HG03575 (cell line): ENCODE data around the gene RABGAP1.
"Not testable (repeated sequence)": the region's sequence is repeated elsewhere in the genome, so short reads cannot be mapped to it uniquely, and the experiment has no call there.

Experiments used
- ATAC-seq: cut with Tn5 transposase; IDR thresholded peaks from one replicate; pipeline ENCODE4 v1.9.1; 2021; ENCODE audit not compliant: unreplicated experiment, insufficient number of reproducible peaks, low FRiP score; ENCODE audit errors: extremely low read depth

The RABGAP1 gene

DNA sequence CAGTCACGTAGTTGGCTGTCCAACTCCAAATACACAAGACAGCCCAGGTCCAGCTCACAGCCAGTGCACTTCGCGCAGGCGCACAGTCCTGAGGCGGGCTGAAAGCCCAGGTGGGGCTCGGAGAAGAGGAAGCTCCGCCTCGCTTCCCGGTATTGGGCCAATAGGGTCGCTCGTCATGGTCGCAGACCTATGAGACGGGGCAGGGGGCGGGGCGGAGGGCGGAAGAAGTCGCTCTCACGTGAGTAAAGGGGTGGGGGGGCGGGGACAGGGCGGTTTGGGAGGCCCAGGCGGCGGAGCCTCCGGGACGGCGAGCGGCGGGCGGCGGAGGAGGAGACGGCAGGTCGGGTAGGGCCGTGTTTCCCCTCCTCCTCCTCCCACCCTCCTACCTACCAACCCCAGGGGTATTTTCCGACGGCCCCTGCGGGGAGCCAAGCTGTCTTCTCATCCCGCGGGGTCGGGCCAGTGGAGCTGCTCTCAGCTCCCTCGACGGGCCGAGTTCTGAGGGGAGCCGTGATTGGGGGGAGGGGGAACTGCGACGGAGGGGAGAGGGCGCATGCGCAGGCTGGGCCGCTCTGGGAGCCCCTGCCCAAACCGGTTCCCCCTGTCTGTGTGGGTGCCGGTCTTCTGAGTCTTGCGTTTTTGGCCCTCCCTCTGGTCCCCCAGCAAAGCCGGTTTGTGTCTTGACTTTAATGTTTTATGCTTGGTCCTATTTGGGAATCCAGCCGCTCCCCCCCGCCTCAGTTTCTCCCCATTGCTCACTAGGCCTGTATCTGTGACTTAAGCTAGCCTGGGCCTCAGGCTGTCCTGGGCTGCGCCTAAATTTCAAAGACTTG is at the start of gene RABGAP1:
TSS of gene RABGAP1 (plus strand) at position 272 of the 833 bp plus-strand sequence. CDS start 16,040 bp downstream, outside the sequence.
- peak; percentile 94 for ATAC-seq

- ATAC-seq: no peak
Measured at GRCh38 chr9:122897969-122898368, 42.9 kb upstream of the RABGAP1 start.

- no peak for ATAC-seq
Measured at GRCh38 chr9:122900791-122901190, 40.0 kb upstream of the RABGAP1 start.

DNA sequence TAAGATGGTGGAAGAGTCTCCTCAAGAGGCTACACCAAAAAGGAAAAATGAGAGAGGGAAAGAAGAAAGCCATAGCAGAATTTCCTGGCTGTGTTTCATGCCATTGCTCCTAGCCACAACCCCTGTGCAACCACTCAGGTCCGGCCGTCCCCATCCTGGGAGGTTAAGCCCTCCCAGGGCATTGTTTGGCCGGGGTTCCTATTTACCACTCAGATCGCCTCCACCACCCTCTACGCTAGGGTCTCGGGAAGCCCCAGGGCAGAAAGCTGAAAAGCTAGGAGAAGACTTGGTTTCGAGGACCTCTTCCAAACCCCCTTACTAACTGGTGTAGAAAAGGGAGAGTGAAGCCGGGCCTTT is 36.4 kb upstream of the RABGAP1 start:
- ATAC-seq: peak; percentile 1

DNA sequence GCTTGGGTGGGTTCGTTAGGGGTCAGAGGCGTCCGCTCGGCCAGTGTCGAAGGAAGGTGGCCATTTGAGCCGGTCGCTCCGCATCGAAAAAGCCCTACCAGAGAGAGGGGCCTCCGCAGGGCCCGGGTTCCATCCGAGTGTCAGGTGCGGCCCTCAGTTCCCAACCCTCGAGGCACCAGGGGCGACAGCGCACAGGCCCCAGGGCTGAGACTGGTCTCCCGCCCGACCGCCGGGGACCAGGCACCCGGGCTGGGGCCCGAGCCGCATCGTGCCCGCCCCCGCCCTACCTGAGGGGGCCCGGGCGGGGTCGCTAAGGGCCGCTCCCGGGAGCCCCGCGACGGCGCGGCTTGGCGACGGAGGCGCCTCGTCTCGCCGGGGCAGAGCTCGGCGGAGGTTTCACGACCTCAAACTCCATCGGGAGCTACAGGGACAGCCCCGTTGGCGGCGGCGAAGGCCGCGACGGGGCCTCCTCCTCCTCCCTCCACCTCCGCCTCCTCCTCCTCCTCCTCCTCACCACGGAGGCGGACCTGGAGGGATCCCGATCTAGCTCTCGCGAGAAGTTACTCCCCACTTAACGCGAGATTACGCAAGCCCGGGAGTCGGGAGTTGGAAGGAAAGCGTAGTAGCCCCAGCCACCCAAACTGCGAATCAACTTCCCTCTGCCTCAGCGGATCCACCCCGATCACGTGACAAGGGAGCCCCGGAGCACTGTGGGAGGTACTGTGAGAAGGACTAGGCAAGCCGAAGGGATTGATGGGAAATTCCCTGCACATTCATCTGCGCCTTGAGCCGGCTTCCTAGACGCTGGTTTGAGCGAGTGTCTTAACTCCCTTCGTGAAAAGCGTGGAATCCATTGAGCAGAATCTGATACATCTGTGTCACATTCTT is 35.8 kb upstream of the RABGAP1 start, which contains the start of gene RC3H2:
TSS of gene RC3H2 (minus strand) at position 537 of the 888 bp plus-strand sequence. CDS start 7,850 bp downstream, outside the sequence.
- peak; percentile 50 for ATAC-seq

DNA sequence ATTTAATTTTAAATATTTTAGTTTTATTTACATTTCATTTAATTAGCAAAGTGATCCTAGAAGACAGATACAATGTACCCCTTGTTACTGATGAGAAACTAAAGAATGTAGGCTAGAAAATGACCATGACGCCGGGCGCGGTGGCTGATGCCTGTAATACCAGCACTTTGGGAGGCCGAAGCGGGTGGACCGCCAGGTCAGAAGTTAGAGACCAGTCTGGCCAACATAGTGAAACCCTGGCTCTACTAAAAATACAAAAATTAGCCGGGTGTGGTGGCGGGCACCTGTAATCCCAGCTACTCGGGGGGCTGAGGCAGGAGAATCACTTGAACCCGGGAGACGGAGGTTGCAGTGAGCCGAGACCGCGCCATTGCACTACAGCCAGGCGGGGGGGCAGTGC is 34.7 kb upstream of the RABGAP1 start:
- ATAC-seq: not testable (repeated sequence)

DNA sequence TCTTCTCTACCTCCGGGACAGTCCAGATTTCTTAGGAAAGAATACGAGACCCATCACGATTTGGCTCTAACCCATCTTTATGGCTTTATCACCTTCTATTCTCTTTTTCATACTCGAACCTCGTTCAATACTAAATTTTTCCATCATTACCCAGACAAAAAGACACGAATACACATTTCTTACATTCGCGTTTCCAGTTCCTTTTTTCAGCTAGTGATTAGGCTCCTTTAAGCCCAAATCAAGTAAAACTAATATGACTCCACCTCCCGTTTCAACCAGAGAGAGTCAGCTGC is 28.2 kb upstream of the RABGAP1 start:
- no peak for ATAC-seq

GRCh38 chr9:122912964-122913673 is 27.7 kb upstream of the RABGAP1 start, which contains the start of gene ZBTB6:
Gene ZBTB6, minus strand, starts transcription at chr9:122913323. Its CDS starts 1,251 bp downstream, at chr9:122912072.
- peak; percentile 83 for ATAC-seq

DNA sequence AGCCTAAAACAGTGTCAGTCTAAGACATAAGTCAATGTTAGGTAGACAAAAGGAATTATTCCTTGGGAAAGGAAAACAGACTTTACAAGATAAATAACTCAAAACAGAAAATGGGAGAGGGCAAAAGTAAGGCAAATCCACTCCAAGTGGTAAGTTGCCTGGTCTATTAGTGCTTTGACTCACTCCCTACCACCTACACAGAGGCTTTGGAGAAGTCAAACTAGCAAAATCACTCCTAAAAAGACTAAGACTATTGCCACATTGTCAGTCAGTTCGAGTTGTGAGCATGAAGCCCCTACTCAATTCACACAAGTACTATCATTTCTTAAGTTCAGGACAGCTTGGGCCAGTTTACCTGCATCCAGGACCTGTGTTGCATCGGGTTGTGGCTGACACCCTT is 22.5 kb upstream of the RABGAP1 start:
- ATAC-seq: no peak

DNA sequence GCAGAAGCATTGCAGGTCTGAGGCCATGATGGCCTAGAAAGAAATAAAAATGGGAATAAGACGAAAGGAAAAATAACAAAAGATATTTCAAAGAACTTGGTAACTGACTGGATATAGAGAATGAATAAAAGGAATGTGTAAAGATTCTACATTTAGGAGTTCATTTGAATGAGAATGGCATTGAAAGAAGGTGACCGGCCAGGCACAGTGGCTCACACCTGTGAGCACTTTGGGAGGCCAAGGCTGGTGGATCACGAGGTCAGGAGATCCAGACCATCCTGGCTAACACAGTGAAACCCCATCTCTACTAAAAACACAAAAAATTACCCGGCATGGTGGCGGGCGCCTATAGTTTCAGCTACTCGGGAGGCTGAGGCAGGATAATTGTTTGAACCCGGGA is 18.1 kb upstream of the RABGAP1 start:
- no peak for ATAC-seq

DNA sequence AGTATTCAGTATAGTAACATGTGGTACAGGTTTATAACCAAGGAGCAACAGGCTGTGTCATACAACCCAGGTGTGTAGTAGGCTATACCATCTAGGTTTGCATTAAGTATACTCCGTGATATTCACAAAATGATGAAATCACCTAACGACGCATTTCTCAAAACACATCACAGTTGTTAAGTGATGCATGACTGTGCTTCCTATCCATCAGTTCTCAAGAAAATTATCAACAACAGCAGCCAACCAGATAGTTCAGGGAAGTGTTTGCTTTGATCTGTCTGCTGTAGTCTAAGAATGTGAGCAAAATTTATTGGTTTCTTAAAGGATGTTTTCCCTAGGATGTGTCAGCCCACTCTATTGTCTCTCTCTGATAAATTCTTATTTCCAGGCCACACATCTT is 16.9 kb upstream of the RABGAP1 start:
- no peak for ATAC-seq

- ATAC-seq: no peak
Measured at GRCh38 chr9:122929796-122930354, 10.9 kb upstream of the RABGAP1 start.

DNA sequence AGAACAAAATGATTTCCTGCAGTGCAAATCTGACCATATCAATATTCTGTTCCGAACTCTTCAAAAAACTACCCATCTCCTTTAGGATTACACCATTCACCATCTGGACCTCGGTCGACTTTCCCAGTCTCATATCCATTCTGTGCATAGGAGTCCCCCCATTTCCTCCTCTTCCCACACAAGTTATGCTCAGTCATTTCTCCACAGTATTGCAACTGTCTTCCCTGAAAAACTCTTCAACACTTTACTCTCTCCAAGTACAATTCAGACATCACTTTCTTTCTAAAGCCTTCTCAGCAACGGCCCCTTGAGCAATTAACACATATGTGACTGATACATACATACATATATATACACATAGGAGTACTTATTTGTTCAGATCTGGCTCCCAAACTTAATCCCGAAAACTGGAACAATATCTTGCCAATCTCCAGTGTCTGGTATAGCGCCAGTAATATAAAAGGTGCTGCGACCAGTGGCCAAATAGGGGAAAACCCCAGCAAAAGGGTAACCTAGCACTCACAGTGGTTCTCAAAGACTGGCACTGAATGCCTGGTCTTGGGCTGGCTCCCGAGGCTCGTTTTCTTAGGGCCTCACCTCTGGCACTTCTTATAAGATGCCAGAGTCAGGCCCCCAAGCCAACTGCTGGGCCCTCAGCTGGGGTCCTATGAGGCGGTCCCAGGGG is 10.1 kb upstream of the RABGAP1 start:
- no peak for ATAC-seq

DNA sequence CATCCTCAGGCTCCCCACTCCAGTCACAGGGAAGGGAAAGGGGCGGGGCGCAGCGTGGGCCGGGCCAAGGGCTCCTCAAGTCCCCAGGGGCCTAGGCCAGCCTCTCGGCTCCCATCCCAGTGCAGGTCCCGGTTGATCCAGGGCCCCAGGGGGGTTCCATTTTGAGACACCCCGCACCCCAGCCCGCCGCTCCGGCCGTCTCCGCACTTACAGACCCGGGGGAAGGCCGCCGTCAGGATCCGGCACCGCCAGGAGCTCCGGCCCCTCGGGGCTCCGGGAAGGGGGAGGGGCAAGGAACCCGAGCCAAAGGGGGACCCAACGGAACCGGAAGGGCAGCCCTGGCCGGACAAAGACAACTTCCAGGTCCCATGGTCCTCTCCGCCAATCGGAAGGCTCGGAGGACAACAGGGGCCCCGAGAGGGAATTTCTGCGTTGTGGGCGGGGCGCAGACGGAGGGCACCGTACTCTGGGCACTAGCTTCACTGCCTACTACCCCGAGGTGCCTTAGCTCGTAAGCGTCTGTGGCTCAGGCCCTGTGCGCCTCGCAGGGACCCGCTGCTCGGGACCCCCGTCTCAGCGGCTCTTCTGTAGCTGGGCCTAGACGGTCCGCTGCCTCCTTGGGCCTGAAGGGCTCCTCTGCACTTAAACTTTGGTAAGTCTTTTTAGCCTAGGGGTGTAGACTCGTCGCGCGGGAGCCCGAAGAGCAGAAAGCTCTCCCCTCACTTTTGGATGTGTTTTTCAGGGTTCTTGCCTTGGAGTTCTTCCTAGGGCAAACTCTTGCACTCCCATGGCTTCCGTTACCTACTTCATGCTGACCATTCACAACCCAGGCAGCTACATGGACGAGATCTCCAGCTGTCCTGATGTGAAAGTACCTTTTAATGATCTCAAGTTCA is 9.3 kb upstream of the RABGAP1 start, which contains the start of gene ZBTB26:
TSS of gene ZBTB26 (minus strand) at position 287 of the 896 bp plus-strand sequence. CDS start 11,578 bp downstream, outside the sequence.
- peak; percentile 81 for ATAC-seq

GRCh38 chr9:122936464-122936863 is 4.4 kb upstream of the RABGAP1 start:
- no peak for ATAC-seq

GRCh38 chr9:122936883-122937282 is 3.9 kb upstream of the RABGAP1 start:
- no peak for ATAC-seq

DNA sequence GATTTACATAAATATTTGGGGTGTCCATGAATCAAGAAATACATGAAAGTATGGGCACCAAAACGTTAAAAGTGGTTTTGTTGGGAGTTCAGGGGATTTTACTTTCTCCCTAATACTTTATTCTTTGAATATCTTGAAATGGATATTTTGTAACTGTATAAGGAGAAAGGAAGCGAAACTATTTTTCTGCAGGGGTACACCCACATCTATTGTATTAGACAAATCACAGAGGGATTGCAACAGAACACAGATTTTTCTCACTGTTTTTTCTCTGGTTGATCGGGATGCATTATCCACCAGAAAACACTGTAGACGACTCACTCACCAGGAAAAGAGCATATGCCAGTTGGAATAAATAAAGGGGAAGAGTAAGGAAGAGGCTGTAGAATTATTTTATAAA is 1.2 kb upstream of the RABGAP1 start:
- no peak for ATAC-seq

DNA sequence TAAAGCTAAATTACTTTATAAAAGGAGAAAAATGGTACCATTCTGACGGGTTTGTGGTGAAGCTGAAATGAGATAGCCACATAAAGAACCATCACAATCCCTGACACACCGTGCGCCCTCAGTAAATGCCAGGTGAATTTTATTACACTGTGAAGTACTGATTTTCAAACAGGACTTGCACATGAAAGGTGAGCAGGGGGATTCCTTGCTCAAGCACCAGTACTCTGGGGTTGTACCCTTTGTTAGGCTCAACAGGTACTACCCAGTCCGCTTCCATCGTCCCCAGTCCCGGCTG is 419 bp upstream of the RABGAP1 start:
- ATAC-seq: no peak
